Activated gamma-delta T cell treated with anti-CD3 and anti-CD28 coated beads, Interleukin-2, amount 50 U/mL, for 16 hours (primary cell): ENCODE results near the gene ZNF385D.

Source experiments
- DNase-seq: peaks from one replicate; pipeline ENCODE4 v3.0.0-alpha.2; 2020; ENCODE audit warnings: low read depth

The ZNF385D gene

GRCh38 chr3:21592828-21593227 is 158.2 kb downstream of the ZNF385D start:
- no peak for DNase-seq

DNA sequence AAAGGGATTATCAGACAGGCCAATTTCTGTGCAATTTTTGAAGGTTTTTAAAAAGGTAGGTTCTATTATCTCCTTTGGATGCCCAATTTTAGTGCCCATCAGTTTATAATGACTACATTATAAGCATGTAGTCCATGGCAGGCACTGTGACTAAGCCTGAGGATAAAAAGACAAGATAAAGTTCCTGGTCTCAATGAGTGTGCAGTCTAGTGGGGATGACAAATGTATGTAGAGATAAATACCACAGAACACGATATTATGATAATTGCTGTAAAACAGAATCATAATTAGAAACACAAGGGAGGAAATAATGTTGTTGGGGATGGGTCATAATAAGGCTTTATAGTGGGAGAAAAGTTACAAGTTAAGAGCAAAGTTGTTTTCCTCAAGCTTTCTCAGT is 163.1 kb downstream of the ZNF385D start:
- no peak for DNase-seq

DNA sequence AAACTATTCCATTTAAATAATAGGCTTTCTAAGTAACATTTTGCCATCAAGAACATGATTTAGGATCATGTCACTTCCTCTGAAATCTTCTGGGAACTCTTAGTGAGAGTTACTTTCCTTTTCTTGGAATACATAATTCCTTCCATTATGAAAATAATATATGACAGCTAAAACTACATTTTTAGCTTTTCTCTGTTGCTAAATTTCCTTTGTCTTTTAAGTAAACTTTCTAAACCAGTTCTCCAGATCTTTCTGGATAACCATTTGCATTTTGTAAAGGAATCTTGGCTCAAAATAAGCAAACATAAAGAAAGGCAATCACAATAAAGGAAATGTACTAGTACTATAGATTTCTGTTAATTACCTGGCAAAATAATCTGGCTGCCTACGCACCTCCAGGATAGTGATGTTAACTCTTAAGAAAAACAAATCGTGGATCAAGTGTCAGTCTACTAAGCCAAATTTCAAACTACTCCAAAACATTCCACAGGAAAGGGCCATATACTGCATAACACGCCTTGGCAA is 165.7 kb downstream of the ZNF385D start:
- no peak for DNase-seq

DNA sequence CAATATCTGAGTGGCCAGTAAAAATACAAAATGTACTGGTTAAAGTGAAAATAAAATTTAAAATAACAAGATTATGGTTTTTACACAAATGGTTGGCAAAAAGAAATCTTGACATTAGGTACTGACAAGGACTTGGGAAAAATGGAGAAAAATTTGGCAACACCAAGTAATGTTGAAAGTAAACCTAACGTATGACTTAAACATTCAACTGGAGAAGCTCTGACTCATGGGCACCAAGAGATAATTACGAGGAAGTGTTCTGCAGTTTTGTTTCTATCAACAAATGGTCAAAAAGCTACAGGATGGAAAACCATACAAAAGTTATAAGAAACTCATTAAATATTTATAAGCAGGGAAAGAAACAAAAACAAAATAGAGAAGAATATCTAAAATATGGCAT is 177.7 kb downstream of the ZNF385D start:
- DNase-seq = no peak

GRCh38 chr3:21564531-21564930 is 186.5 kb downstream of the ZNF385D start:
- no peak for DNase-seq

- DNase-seq = no peak
These were observed 188.8 kb downstream of the ZNF385D start for GRCh38 chr3:21562243-21562642.

DNA sequence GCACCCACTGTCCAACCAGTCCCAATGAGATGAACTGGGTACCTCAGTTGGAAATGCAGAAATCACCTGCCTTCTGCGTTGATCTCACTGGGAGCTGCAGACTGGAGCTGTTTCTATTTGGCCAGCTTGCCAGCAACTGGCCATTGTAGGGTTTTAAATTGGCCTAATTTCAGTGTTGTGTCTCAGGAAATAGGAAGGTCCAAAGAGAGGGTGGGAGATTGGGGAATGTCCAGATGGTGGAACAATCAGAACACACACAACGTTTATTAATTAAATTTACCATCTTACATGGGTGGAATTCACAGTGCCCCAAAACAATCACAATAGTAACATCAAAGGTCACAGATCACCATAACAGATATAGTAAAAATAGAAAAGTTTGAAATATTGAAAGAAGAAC is 189.5 kb downstream of the ZNF385D start:
- DNase-seq = no peak

GRCh38 chr3:21551019-21551418 is 200.0 kb downstream of the ZNF385D start:
- no peak for DNase-seq

DNA sequence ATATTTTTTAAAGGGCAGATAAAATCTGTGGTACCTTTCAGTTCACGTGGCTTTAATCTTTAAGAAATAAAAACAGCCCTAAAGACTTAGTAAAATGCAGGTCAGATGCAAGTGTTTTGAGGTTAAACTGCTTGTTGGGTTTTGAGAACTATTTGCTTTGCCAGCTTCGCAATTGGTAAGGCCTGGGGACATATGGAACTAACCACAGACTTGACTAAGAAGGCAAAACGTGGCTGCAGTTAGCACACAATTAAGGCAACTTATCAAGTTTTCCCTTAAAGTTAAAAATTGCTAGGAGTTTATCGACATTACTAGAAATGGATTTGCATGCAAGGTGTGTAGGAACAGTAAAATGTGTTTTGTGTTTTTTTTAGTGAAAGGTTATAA is 206.9 kb downstream of the ZNF385D start:
- DNase-seq = no peak

GRCh38 chr3:21543380-21544075 is 207.5 kb downstream of the ZNF385D start:
- DNase-seq = no peak

DNA sequence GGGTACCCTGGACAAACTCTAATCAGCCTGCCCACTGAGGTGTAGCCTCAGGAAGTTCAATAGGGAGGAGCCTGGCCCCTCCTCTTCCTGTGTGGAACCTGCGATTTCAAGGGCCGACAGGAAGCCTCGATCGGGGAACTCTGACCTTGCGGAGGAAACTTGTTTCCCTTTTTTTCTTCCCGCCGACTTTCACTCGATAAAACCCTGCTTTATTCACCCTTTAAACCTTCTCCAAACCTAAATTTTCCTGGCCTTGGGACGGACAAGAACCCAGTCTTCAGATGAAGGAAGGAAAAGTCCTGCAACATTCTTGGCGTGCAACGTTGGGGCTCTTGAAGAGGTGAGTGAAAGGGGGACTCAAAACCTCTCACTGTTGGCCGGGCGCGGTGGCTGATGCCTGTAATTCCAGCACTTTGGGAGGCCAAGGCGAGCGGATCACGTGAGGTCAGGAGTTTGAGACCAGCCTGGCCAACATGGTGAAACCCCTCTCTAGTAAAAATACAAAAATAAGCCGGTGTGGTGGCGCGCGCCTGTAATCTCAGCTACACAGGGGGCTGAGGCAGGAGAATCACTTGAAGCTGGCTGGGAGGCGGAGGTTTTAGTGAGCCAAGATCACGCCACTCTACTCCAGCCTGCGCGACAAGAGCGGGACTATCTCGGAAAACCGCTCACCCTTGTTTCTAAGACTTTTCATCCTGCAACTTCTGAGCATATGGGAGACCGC is 208.2 kb downstream of the ZNF385D start:
- DNase-seq = no peak

DNA sequence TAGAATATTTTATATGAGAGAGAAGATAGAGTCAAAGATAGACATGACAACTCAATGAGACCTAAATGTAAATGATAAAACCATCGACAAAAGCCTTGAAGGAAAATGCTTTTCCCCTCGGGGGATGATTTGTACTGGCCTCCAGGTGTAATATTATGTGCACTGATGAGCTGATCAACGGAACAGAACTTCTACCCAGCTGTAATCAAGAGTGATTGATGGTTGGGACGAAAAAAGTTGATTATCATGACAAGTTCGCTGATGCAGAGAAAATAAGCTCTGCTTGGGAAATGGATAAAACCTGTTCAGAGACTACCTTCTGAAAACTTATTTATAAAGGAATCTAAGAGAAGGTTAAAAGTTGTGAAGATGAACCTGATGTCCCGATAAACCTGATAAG is 210.7 kb downstream of the ZNF385D start:
- no peak for DNase-seq

DNA sequence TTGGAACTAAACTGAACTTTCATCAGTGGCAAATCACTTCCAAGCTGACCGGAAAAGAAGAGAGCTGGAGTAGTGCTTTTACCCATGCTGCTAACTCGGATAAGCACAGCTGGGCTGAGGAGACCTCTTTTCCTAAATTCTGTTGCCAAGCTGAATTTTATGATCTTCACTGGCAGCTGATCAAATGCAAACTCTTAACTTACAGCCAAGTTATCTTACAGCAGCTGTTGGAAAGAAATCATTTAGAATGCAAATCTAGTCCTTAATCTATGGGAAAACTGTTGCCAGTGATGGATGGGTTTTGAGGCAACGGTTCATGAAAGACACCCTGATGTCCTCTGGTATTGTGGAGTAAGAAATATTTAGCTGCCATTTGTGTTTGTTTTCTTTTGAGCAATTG is 216.5 kb downstream of the ZNF385D start:
- DNase-seq = no peak

DNA sequence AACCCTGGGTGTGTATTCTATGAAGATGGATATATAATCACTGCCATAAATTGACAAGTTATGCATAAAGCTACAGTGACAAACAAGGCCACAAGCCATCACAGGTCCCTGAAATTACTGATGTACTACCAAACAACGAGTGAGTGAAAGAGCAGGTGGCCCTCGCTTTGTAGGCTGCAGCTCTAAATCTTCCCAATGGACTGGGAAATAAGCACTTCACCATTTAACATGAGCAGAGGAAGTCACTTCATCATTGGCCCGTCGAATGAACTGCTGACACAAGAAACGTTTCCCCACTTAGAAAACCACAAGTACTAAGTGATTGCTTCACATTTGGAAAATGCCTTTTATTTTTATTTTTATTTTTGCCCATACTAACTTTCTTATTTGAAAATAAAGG is 218.0 kb downstream of the ZNF385D start:
- no peak for DNase-seq

DNA sequence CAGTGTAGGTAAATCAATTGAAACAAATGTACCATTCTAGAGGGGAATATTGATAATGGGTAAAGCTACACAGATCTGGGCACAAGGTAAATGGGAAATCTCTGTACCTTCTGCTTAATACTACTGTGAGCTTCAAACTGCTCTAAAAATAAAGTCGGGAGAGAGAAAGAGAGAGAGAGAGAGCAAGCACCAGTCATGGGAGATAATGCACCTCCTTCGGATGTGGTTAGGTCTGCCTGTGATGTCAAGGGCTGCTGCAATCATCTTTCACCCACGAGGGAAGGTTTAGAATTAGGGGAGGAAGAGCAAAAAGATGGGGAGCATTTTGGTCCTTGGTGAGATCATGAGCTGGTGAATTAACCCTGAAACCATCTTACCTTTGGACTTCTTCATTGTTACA is 219.1 kb downstream of the ZNF385D start:
- no peak for DNase-seq

DNA sequence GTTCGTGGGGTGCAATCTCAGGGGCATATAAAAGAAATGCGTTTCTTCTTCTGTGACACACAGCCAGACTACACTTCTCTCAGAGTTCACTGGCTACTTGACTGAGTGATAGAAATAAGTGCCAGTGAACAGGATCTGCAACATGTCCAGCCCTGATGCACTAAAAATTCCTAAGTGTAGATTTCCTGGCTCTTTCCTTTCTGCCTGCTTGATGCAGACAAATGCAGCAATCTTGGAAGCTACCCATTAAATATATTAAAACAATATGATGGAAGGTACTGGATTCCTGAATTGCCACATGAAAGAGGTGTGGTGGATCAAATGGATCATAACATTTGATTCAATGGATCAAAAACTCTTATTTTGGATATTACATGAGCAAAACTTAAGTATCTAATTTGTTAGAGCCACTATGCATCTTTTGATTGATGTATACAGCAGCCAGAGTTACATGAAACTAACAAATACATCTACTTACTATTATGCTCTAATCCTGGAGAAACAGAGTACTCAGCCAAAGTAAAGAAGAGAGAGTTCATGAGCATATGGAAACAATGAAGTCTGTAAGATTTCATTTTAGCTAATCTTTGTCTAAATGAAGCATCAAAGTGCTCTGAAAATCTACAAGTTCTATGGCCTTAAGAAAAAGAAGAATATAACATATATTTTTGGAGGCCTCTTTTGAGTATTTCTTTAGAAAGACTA is 222.6 kb downstream of the ZNF385D start:
- no peak for DNase-seq

- DNase-seq = no peak
These were observed 224.5 kb downstream of the ZNF385D start for GRCh38 chr3:21526461-21526860.

DNA sequence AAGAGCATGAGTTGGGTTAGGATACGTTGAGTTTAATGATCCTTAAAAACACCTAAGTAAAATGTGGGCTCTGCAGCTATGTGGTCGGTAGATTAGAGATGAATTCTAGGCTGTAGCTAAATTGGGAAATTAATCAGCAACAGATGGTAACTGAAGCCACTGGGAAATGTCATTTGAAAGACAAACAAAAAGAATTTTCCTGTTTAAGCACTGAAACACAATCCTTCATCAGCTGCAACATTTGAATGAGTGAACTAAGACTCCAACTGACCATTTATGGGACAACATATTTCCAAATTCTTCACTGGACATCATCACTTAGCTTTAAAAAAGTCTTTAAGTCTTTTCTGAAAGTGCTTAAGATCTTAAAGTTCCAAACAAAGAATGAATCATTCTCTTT is 226.9 kb downstream of the ZNF385D start:
- DNase-seq = no peak

GRCh38 chr3:21520106-21520963 is 230.7 kb downstream of the ZNF385D start:
- no peak for DNase-seq

- DNase-seq = no peak
These were observed 233.8 kb downstream of the ZNF385D start for GRCh38 chr3:21517184-21517583.

DNA sequence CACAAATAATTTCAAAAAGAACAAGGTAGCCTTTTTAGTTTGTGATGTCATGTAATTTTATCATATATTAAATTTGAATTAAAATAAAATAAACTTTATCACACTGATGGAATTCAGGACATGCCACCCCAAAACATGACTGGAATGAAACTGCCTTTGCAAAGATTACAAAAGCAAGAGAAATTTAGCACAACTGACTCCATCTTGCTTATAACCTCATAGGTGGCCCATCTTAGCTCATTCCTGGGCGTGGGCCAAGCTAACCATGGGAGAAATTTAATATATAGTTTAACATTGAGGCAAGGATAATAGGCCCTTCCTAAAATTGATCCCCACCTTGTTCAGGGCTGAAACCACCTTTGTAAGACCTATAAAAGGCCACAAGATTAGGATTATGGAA is 235.6 kb downstream of the ZNF385D start:
- no peak for DNase-seq
